Measurements from ENCODE around the gene NDUFS5.
"Not testable (repeated sequence)": the region's sequence is repeated elsewhere in the genome, so short reads cannot be mapped to it uniquely, and the experiment has no call there.

NDUFS5 gene

GRCh38 chr1:39016604-39017171 lies 9.5 kb upstream of the NDUFS5 start:
- DNase-seq (ENCODE audit: low read depth), result no peak

- DNase-seq (ENCODE audit: low read depth), result no peak
Observed at GRCh38 chr1:39017266-39017665, 8.9 kb upstream of the NDUFS5 start.

- not testable (repeated sequence) for DNase-seq (ENCODE audit: low read depth)
Observed at GRCh38 chr1:39020494-39020893, 5.7 kb upstream of the NDUFS5 start.

- DNase-seq (ENCODE audit: low read depth), result no peak
Observed at GRCh38 chr1:39021426-39021825, 4.7 kb upstream of the NDUFS5 start.

GRCh38 chr1:39023140-39023539 lies 3.0 kb upstream of the NDUFS5 start:
- no peak for DNase-seq (ENCODE audit: low read depth)

- DNase-seq (ENCODE audit: low read depth), result no peak
Observed at GRCh38 chr1:39026866-39027507, 837 bp downstream of the NDUFS5 start.

- DNase-seq (ENCODE audit: low read depth), result no peak
Observed at GRCh38 chr1:39034114-39034654, 8.0 kb downstream of the NDUFS5 start.

GRCh38 chr1:39036678-39037077 lies 10.5 kb downstream of the NDUFS5 start:
- no peak for DNase-seq (ENCODE audit: low read depth)

GRCh38 chr1:39043513-39043912 lies 17.4 kb downstream of the NDUFS5 start:
- no peak for DNase-seq (ENCODE audit: low read depth)

- no peak for DNase-seq (ENCODE audit: low read depth)
Observed at GRCh38 chr1:39044762-39045161, 18.6 kb downstream of the NDUFS5 start.

- DNase-seq (ENCODE audit: low read depth), result no peak
Observed at GRCh38 chr1:39045231-39045630, 19.1 kb downstream of the NDUFS5 start.

- DNase-seq (ENCODE audit: low read depth), result no peak
Observed at GRCh38 chr1:39046613-39047210, 20.6 kb downstream of the NDUFS5 start.

- peak; percentile 87 for DNase-seq (ENCODE audit: low read depth)
Observed at GRCh38 chr1:39047374-39048229, 21.5 kb downstream of the NDUFS5 start.

- no peak for DNase-seq (ENCODE audit: low read depth)
Observed at GRCh38 chr1:39048745-39049370, 22.7 kb downstream of the NDUFS5 start.

- DNase-seq (ENCODE audit: low read depth), result no peak
Observed at GRCh38 chr1:39050001-39050400, 23.9 kb downstream of the NDUFS5 start.

- DNase-seq (ENCODE audit: low read depth), result not testable (repeated sequence)
Observed at GRCh38 chr1:39051193-39051850, 25.2 kb downstream of the NDUFS5 start.

- DNase-seq (ENCODE audit: low read depth), result no peak
Observed at GRCh38 chr1:39051956-39052355, 25.8 kb downstream of the NDUFS5 start.

- not testable (repeated sequence) for DNase-seq (ENCODE audit: low read depth)
Observed at GRCh38 chr1:39055213-39055710, 29.1 kb downstream of the NDUFS5 start.

- DNase-seq (ENCODE audit: low read depth), result not testable (repeated sequence)
Observed at GRCh38 chr1:39061516-39061915, 35.4 kb downstream of the NDUFS5 start.

GRCh38 chr1:39061951-39062350 lies 35.8 kb downstream of the NDUFS5 start:
- peak; percentile 40 for DNase-seq (ENCODE audit: low read depth)

- no peak for DNase-seq (ENCODE audit: low read depth)
Observed at GRCh38 chr1:39063191-39063590, 37.0 kb downstream of the NDUFS5 start.
